ENCODE measurements around the gene WDR93.

Gene WDR93

DNA sequence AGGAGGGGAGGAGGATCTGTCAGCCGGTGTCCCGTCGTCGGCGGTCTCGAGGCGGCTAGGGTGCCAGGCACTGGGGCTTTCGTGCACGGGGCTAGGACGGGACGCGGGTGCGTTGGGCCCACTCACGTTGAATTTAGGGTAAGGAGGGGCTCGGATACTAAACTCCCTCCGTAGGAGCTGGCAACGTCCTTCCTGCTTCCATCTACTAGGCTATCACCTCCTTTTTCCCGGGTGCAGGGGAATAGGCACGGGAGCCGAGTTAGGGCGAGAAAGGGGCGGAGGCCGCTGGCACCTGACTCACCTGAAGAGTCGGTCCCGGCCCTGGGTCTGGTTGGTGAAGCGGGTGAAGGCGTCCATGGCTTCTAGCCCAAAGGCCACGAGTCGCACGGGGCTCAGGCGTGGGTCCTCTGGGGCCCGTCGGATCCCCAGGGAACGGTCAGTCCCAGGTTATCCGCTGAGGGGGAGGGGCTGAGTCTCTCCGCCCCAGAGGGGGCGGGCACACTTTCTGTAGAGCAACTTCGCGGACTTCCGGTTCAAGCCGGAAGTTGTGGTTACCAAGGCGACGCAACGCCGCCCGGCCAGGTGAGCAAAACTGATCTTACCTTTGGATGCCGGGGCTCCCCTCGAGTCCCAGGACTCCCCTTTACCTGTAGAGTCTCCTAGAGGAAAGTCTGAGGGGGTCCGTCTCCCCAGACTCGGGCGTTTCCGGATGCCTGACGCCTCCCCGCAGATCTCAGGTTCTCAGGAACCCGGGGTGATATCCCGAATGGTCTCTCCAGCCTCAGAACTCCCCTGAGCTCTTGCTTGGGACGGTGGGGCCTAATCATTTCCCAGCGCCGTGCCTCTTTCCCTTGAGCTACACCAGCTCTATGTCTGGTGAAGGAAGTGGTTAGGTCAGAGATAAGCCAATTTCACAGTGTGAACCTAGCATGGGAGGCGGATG, at the start of gene WDR93, which contains the start of gene PEX11A:
Gene WDR93, plus strand, starts transcription at position 536 of the 943 bp plus-strand sequence. CDS start 10,936 bp downstream, outside the sequence.
Gene PEX11A, minus strand, starts transcription at position 479 of the 943 bp plus-strand sequence. Its CDS starts 122 bp downstream, at position 357.
- DNase-seq, result peak; percentile 3

DNA sequence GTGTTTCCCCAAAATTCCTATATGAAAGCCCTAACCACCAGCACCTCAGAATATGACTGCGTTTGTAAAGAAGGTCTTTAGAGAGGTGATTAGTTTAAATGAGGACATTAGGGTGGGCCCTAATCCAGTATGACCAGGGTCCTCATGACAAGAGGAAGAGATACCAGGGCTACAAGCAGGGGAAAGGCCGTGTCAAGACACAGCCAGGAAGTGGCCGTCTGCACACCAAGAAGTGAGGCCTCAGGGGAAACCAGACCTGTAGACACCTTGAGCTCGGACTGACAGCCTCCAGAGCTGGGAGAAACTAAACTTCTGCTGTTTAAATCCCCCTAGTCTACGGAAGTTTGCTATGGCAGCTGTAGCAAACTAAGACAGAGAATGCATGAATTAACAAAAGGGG, 49.6 kb upstream of the WDR93 start:
- no peak for DNase-seq

DNA sequence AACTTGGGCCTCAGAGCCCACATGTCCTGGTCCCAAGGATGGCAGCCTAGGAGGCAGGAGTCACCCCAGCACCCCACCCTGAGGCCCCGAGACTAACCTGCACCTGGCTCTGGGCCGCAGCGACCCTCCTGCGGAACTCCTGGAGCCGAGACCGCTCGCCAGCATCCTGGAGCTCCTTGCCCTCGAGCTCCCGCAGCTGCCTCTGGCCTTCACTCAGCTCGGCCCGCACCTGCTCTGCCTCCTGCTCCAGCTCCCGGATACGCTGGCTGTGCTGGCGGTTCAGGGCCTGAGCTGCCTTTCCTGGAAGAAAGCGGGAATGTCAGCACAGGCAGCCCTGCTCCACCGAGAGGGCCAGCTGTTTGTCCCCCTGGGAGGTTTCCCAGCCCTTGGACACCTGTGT, 48.5 kb upstream of the WDR93 start:
- no peak for DNase-seq

DNA sequence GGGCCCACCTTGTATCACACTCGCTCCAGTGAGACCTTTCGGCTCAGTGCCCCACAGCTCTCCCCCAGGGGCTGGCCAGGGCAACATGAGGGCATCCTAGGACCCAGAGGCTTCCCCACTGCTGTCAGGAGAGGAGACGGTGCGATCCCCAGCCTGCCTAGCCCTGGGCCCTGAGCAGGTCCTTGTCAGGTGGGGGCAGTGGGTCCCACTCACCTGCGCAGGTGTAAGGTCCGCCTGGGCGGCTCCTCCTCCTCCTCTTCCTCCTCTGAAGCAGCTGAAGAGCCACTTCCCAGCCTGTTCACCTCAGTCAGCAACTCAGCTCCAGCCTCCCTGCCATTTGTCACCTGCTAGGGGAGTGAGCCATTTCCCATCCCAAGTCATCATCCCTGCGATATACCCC, 44.9 kb upstream of the WDR93 start:
- DNase-seq, result no peak

DNA sequence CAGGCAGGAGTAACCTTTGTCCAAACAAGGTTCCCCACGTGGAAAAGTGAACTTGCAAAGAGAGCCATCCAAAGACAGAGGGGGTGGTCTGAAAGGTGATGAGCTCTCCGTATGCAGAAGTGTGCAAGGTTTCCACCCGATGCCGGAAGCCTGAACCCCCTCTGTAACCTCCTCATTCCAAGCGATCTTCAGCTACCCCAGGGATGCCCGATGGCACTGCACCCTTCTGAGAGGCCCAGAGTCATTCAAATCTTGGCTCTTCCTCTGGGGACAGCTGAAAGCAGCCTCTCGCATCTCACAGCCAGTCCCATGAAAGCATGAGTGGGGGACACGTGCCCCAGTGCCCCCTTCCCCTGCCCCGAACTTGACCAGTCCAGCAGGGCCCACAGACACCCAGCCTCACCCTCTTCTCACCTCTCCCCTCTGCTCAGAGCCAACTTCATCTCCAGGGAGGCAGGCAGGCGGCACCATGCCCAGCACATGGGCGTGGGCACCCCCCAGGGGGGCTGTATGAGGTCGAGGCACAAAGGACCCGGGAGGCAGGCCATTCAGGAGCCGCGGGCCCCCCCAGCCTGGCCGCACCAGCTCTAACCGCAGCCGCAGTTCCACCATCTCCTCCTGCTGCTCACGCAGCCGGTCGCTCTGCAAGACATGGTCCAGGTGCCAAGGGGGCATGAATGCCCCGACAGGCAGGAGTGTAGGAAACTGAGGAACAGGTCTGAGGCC, 44.0 kb upstream of the WDR93 start:
- no peak for DNase-seq

DNA sequence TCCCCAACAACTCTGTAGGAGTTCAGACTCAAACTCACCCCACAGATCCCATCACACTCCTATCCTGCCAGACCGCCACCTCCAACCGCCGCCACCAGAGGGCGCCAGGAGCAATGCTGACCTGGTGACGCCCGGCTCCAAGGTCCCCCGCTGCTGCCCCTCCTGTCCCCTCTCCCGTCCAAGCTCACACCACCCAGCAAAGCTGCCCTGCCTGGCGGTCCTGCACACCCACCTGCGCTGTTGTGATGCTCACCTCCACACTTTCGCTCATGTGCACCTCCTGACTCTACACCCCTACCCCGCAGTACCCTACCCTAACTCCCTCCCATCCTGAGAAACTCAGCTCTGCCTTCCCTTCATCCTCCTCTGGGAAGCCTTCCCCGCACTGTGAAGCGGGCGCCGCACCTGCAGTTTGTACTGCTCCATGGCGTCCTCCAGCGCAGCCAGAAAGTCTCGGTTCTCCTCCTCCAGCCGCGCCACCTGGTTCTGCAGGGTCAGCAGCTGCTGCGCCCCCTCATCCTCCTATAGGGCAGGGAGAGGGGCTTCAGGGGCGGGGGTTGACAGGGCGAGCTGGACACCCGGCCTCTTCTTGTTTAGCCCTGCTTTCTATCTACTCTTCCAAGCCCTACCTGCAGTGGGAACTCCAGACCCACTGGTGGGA, 43.3 kb upstream of the WDR93 start:
- no peak for DNase-seq

DNA sequence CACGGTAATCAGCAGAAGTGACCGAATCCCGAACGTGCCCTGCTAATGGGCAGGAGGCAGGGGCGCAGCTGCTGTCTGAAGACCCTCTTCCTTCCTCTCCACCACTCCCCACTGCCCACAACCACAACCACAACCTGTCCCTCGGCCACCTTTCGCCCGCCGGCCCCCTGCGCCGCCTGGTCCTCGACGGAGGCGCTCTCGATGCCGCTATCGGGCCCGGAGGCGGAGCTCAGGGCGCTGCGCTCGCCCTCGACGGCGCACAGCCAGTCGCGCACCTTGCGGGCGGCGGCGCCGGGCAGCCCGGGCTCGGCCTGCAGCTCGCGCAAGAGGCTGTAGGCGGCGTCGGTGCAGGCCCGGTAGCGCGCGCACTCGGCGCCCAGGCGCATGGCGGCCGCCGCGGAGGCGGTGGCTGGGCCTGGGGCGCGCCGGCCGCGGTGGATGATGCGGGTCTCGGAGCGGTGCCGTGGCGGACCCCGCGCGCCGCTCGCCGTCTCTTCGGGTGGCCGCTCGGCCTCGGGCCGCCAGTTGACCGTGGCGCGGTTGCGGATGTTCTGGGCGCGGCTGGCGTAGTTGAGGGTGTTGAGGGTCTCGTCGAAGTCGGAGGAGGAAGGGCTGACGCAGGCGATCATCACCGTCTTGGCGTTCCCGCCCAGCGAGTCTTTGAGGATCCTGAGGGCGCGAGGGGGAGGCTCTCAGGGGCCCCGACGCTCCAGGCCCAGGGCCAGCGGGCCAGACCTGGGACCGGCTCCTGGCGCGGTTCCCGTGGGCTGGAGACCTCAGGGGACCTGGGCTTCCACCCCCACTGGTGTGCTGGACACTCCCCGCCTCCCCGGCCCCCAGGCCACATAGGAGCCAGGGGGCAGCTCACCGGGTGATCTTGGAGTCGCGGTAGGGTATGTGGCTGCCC, 42.3 kb upstream of the WDR93 start:
- no peak for DNase-seq

DNA sequence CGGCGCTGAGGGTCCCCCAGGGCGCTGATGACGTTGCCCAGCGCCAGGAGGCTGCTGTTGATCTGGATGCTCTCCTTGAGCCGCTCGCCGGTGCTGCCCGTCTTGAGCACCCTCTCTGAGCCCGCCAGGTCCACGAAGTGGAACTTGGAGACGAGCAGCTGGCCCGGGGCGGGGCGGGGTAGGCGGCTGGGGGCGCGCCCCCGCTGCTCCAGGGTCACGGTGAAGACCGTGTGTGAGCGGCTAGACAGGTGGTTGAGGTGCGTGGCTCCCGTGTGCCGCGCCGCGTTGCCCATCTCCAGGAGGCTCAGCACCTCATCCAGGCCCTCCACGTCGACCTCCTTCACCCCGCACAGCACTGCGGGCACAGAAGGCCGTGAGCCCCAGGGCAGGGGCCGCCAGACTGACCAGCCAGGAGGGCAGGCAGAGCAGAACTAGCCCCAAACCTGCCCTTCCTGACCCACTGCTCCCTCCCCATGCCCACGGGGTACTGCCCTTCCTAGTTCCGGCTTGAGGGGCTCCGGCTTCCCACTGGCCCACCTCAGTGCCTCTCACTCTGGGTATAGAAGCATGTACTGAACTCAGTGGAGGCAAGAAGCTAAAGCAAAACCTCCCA, 41.5 kb upstream of the WDR93 start:
- DNase-seq, result no peak

DNA sequence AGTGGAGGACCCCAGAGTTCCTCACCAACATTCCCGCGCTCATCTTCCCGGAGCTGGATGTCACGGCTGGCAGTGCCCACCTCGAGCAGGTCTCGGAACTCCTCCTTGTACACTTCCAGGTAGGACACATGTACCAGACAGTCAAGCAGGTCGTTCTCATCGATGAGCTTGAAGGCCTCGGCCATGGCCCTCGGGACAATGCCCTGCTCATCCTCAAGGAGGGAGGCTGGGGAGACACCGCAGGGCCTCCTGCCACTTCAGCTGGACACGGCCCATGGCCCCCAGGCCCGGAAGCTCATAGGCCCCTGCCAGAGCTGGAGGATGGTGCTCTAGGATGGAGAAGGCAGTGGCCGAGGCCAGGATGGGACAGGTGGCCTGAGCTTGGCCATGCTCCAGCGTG, 40.9 kb upstream of the WDR93 start:
- DNase-seq, result no peak

DNA sequence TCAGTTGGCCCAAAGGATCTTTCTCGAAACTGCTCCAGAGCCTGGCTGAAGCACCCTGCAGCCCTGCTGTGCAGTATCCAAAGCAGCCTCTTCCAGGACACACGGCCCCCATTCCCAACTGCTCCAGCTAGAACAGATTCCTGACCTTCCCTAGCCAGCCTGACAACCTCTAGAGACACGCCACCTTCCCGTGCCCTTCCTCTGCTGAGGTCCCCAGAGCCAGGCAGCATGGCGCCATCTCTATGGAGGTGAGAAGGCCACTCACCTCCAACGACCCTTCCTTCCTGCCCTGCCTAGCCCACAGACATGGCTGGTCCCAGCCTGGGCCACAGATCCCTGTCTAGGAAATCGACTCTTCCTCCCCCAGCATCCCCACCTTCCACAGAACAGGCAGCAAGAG, 38.5 kb upstream of the WDR93 start:
- DNase-seq, result no peak

DNA sequence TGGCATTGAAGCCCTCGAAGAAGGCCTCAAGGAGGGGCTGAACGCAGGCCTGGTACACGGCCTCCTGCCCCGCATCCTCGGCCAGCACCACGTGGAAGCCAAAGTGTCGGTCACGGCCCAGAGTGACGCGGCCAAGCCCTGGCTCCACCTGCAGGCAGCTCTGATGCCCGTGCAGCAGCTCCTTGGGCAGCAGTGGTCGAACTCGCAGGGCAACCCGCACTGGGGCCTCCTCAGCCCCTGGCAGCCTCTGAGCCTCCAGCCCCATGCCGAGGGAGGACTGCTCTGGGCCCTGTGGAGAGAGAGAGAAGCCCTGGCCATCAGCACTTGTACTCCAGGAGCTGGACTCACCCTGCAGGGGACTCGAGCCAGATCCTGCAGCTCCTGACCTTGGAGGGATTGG, 37.9 kb upstream of the WDR93 start:
- DNase-seq, result no peak

DNA sequence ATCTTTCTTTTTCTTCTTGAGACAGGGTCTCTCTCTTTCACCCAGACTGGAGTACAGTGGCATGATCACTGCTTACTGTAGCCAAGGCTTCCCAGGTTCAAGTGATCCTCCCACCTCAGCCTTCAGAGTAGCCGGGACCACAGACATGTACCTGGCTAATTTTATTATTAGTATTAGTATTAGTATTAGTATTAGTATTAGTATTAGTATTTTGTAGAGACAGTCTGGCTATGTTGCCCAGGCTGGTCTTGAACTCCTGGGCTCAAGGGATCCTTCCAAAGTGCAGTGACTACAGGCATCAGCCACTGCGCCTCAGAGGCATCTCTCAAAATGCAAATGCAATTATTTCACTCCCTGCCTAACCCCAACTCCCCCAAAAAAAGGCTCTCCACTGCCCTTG, 37.0 kb upstream of the WDR93 start:
- DNase-seq, result no peak

DNA sequence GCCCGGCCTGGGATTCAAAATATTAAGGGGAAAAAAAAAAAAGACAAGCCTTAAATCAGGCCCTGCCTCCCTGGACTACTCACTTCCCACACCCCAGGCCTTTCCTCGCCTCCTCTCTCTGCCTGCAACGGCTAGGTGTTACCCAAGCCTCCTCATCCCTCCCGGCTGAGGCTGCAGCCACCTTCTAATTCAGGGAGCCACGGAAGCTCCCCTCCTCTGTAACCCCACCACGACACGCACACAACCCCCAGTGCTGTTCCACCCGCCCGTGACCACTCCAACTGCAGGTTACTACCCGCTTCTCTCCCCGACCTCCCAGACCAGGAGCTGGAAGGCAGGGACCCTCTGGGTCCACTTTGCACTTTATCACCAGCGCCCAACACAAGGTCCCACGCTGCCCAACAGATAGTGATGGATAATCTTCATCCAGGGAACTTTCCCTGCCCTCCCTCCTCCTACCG, 36.3 kb upstream of the WDR93 start:
- no peak for DNase-seq

DNA sequence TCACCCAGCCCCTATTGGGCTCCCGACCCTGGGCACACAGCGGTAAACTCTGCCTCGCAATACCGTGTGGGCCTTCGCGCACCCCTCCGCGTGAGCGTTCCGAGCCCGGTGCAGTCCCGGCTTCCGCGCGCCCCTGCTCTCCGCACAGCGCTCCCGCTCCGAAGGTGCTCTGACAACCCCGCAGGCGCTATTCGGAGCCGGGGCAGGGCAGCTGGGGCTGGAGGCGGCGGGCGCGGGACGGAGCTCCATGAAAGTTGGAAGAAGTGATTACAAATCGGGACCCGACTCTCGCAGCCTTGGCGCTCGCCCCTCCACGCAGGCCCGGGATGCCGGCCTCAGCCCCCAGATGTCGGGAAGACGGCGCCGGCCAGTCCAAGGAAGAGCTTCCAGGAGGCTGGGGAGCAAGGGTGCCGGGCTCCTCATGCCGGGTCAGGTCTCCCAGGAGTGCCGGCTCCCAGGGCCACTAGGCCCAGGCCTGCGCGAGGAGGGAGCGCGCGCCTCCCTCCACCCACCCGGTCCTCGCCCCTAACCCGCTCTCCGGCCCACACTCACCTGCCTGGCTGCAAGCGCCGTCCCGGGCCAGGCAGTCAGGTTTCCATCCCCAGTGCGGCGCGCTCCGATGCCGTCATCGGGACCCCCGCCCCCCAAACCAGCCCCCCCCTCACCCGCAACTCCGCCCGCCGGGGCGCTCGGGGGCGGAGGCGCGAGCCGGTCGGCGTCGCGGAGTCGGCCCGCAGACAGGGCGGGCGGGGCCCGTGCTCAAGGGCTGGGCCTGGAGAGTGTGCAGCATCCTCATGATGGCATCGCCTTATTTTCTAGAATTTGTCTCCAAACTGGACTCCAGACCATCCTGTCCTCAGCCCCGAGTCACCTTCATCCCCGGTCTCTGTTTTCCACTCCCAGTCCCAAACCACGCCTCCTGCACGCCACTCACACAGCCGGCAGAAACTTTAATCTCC, 35.5 kb upstream of the WDR93 start, which contains the start of gene KIF7:
Gene KIF7, minus strand, starts transcription at position 621 of the 959 bp plus-strand sequence. CDS start 2,537 bp downstream, outside the sequence.
- DNase-seq, result no peak

DNA sequence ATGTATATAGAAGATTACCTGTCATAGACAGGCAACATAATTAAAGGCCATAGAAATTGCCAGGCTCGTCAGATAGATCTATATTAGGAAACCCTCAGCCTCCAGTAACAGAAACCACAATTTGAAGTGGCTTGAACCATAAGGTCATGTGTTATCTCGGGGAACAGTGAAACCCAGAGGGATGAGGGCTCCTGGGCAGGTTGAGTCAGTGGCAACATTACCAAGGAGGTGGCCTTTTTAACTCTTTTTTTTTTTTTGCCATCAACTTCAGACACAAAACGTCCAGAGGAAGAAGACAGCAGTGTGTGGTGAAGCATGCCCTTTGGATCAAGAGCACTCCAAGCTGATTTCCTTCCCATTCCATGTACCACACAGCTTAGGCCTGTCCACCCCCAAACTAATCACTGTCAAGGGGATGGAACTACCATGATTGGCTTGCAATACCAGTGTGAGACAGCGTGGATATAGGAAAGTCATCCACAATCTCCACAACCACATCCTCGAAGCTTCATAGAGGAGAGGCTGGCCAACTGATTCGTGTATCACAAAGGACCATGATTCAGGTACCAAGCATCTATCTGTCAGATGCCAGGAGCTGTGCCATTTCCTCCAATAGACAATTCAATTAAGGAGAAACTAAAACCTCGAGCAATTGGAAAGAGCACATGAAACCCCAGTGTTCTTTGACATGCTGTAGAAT, 34.3 kb upstream of the WDR93 start:
- DNase-seq, result no peak

DNA sequence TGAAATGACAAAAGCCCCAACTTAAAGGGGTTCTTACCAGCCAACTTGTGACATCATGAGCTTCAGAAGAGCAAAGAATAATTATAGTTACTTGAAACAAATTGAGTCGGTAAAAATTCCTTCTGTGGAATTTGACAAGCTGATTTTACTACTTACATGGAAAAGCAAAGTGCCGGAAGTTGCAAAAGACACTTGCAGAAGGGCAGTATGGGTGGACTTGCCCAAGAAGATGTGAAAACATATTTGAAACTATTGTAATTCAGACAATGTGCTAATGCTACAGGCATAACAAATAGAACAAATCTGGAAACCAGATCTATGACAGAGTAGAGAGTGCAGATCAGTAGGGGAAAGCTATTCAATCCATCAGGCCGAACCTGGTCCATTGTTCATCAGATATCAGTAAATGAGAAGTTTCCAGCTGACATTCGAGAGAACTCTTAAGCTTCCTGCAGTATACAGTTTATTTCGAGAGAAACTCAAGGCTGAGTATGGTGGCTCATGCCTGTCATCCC, 32.9 kb upstream of the WDR93 start:
- no peak for DNase-seq

DNA sequence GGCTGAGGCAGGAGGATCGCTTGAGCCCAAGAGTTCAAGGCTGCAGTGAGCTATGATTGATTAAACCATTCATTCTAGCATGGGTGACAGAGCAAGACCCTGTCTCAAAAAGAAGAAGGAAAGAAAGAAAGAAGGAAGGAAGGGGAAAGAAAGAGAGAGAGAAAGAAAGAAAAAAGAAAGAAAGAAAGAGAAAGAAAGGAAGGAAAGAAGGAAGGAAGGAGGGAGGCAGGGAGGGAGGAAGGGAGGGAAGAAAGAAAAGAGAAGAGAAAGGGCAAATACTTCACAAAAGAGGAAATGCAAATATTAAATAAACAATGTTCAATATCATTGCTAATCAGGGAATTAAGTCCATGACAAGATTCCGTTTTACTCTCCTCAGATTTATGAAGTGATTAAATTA, 31.3 kb upstream of the WDR93 start:
- no peak for DNase-seq

DNA sequence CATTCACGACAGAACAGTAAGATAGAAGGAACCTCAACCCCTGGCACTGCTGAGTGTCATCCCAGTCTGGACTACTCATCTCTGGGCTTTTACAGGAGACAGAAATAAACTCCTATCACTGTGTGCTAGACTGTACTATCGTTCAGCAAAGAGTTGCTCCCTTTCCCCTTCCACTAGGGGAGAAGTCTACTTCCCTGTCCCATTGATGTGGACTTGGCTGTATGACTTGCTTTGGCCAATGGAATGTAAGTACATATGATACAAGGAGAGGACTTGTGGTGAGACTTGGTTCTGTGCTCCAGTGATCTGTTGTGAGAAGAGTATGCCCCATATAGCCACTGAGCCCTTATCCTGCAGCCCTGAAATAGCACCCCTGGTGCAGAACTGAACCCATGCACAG, 30.1 kb upstream of the WDR93 start:
- DNase-seq, result no peak

DNA sequence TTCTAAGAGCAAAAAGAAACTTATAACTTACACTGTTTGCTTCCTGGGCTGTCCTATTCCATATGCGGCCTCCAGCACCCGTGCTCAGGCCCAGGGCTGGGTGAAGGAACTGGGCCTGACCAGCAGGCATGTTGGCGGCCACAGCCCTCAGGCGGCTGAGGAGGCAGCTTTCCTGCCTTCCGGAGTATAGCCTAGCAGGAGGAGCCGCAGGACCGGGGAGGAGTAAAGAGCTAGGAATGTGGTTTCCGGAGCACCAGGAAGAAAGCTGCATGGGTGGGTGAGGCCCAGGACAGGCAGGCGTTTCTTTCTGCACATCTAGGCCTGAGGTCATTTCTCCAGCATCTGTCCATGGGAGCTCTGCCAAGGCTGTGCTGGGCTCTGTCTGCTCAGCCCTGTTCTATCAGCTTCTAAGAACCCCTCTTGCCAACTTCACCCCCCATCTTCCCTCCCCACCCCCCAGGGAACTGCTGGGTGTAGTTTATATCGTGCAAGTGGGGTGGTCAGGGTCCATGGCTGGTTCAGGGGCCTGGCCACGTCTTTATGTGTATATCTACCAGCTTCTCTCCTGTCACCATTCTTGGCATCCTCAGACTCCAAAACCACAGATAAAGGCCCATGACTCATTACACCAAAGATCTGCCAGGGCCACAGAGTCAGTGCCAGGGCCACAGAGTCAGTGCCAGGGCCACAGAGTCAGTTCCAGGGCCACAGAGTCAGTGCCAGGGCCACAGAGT, 27.6 kb upstream of the WDR93 start:
- DNase-seq, result peak; percentile 55

Data from DMS 273 treated with DMSO at 0.1 percent for 48 hours (cell line).